RWPE2 (cell line): ENCODE results near the gene WDR70.

ENCODE experiments used
- ATAC-seq: fragments of 200-7000 bp; cut with Tn5 transposase; 3 replicates; pipeline ENCODE4 v1.9.1; 2021; ENCODE audit warnings: low read depth
- DNase-seq: peaks from one replicate; pipeline ENCODE4 v3.0.0-alpha.2; 2020; ENCODE audit warnings: low spot score
- H3K27ac ChIP-seq: fragments of 450-650 bp; 2 replicates; pipeline ENCODE4 v1.5.1; 2017; ENCODE audit warnings: mild to moderate bottlenecking; ENCODE audit not compliant: poor library complexity, severe bottlenecking
- H3K27me3 ChIP-seq: fragments of 250-450 bp; sonication (Bioruptor Pico); 2 replicates; pipeline ENCODE4 v1.5.1; 2021; ENCODE audit warnings: mild to moderate bottlenecking, moderate library complexity; ENCODE audit not compliant: insufficient read depth, poor library complexity, severe bottlenecking
- H3K36me3 ChIP-seq: fragments of 250-450 bp; sonication (Bioruptor Pico); 2 replicates; pipeline ENCODE4 v1.5.1; 2020; ENCODE audit warnings: low read depth, mild to moderate bottlenecking, moderate library complexity
- H3K4me1 ChIP-seq: fragments of 250-450 bp; sonication (Bioruptor Pico); 2 replicates; pipeline ENCODE4 v1.5.1; 2021; ENCODE audit warnings: mild to moderate bottlenecking, moderate library complexity; ENCODE audit not compliant: insufficient read depth, poor library complexity, severe bottlenecking
- H3K4me3 ChIP-seq: fragments of 250-450 bp; sonication (Bioruptor Pico); 2 replicates; pipeline ENCODE4 v1.5.1; 2021; ENCODE audit warnings: mild to moderate bottlenecking, moderate library complexity; ENCODE audit not compliant: severe bottlenecking
- H3K9me3 ChIP-seq: fragments of 250-450 bp; sonication (Bioruptor Pico); 2 replicates; pipeline ENCODE4 v1.5.1; 2021; ENCODE audit warnings: mild to moderate bottlenecking, moderate library complexity; ENCODE audit not compliant: severe bottlenecking
- CTCF ChIP-seq: fragments of 450-650 bp; IDR thresholded peaks from one replicate; pipeline ENCODE4 v1.5.1; 2017; ENCODE audit warnings: mild to moderate bottlenecking, moderate library complexity; ENCODE audit not compliant: poor library complexity, severe bottlenecking

Gene WDR70

DNA sequence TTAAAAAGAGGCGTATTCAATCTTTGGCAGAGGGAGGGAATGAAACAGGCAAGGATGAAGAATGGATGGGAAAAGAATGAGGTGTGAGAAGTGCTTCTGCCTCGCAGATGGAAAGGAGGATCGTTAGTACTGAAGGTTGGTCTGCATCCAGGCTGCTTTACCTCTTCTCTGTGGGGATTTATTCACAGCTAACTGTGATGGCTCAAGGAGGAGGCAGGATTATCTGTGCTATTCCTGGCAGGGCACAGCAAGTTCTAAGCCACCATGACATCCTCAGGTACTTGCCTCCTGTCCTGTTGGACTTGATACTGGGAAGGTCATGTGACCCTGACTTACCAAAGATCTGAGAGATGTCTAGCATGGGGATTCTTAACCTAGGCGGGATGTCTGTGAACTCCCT is 376.5 kb downstream of the WDR70 start:
- DNase-seq (no peak), ATAC-seq (no peak)
- no peak for TF ChIP-seq CTCF
- H3K36me3 ChIP-seq: 0 out of 2 replicates have a peak, but pooled peaks cover 4% of the 10 kb centered on the region
- no peaks in the 10 kb centered on the region for H3K27me3 ChIP-seq
- H3K9me3 ChIP-seq: no peaks in the 10 kb centered on the region
- H3K4me3 ChIP-seq: no peak overlapping the region
- H3K27ac ChIP-seq: no peak overlapping the region
- peaks cover 4% of the 10 kb centered on the region for H3K4me1 ChIP-seq

DNA sequence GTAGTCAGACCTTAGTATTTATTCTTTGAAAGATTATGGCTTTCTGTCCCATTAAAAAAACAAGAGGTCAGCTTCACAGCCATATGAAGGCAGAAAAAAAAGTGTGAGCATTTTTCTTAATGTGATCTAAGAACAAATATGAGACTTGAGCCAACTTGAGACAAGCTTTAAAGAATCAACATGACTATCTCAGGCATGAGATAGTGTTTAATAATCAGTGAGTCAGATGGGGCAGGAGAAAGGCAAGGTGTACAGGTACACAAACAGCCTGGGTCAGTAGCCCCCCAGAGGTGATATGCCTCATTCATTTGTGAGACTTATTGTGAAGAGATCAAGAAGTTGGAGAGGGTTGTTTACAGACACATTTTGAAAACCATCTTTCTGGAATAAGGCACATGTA is 377.1 kb downstream of the WDR70 start:
- 0 out of 2 replicates have a peak, but pooled peaks cover 4% of the 10 kb centered on the region for H3K36me3 ChIP-seq
- no peak for DNase-seq
- ATAC-seq: peak; percentile 67; the same call in 2 of the 3 replicates
- H3K27me3 ChIP-seq: no peaks in the 10 kb centered on the region
- H3K4me3 ChIP-seq: no peak overlapping the region
- H3K27ac ChIP-seq: no peak overlapping the region
- no peak for TF ChIP-seq CTCF
- H3K4me1 ChIP-seq: no peaks in the 10 kb centered on the region
- no peaks in the 10 kb centered on the region for H3K9me3 ChIP-seq

- H3K27ac ChIP-seq: no peak overlapping the region
- H3K36me3 ChIP-seq: no peaks in the 10 kb centered on the region
- no peak overlapping the region for H3K4me3 ChIP-seq
- H3K4me1 ChIP-seq: no peaks in the 10 kb centered on the region
- no peak for DNase-seq
- H3K9me3 ChIP-seq: no peaks in the 10 kb centered on the region
- TF ChIP-seq CTCF: peak; percentile 34
- H3K27me3 ChIP-seq: no peaks in the 10 kb centered on the region
- no peak for ATAC-seq
Measured at GRCh38 chr5:37757980-37758582, 379.0 kb downstream of the WDR70 start.

DNA sequence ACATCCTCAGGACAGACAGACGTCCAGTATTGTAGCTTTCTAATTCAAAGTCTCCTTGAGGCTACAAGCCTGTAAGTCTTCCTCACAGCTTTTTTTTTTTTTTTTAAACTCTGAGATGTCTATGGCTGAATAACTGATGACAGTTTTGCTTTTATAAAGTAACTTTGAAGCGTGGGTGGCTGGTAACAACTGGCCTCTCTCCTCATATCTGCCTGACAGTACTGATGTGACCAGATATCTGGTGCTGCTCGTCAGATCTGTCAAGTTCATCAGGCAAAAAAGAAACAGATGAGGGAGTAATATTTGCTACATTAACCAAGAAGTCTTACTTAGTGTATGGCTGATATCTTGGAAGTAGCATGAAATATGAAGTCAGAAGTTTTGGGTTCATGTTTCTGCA is 388.1 kb downstream of the WDR70 start:
- no peak for TF ChIP-seq CTCF
- H3K9me3 ChIP-seq: no peaks in the 10 kb centered on the region
- H3K27ac ChIP-seq: no peak overlapping the region
- no peaks in the 10 kb centered on the region for H3K36me3 ChIP-seq
- H3K4me1 ChIP-seq: peaks cover 14% of the 10 kb centered on the region
- DNase-seq (no peak), ATAC-seq (no peak)
- no peak overlapping the region for H3K4me3 ChIP-seq
- H3K27me3 ChIP-seq: no peaks in the 10 kb centered on the region

- DNase-seq: no peak
- ATAC-seq: no peak
- H3K27me3 ChIP-seq: no peaks in the 10 kb centered on the region
- H3K9me3 ChIP-seq: no peaks in the 10 kb centered on the region
- H3K4me1 ChIP-seq: peaks cover 15% of the 10 kb centered on the region
- TF ChIP-seq CTCF: no peak
- no peak overlapping the region for H3K27ac ChIP-seq
- H3K4me3 ChIP-seq: no peak overlapping the region
- H3K36me3 ChIP-seq: no peaks in the 10 kb centered on the region
Measured at GRCh38 chr5:37767961-37768360, 388.8 kb downstream of the WDR70 start.
